GM12878 (cell line): ENCODE data around the gene ABHD17C. TPM values are rescaled to one million over a fixed set of nuclear protein-coding genes. Genes with fewer than 3 reads are reported as not detected.

Experiments used
- ATAC-seq: fragments of 200-7000 bp; cut with Tn5 transposase; 3 replicates; pipeline ENCODE4 v1.9.1; 2020; ENCODE audit warnings: mild to moderate bottlenecking, moderate library complexity
- BruUV-seq: library from RNA; stranded (reverse); fragments of 400-500 nt; replicated peaks from 2 replicates; lab custom pipeline; 2021; lab: Mats Ljungman, UMichigan
- CTCF ChIA-PET: fragments of 300-600 bp; sonication (Branson Sonifier 250); formaldehyde crosslinking; extraction: SDS; loops from one replicate; lab custom pipeline; 2021; ENCODE audit warnings: inconsistent platforms; lab: Yijun Ruan, JAX
- POLR2A ChIA-PET: fragments of 350-600 bp; formaldehyde crosslinking; extraction: SDS; loops from one replicate; lab custom pipeline; 2021; ENCODE audit warnings: inconsistent platforms; lab: Charles Lee
- RAD21 ChIA-PET: fragments of 300-600 bp; sonication (Branson Sonifier 250); formaldehyde crosslinking; loops from one replicate; lab custom pipeline; 2023; ENCODE audit warnings: antibody characterized with exemption; ENCODE audit not compliant: unreplicated experiment; lab: Charles Lee
- SMC1A ChIA-PET: fragments of 300-600 bp; sonication (Branson Sonifier 250); formaldehyde crosslinking; loops from one replicate; lab custom pipeline; 2023; ENCODE audit not compliant: unreplicated experiment, uncharacterized antibody; lab: Charles Lee
- DNase-seq: peaks from one replicate; pipeline ENCODE4 v3.0.0-alpha.2; 2011; ENCODE audit warnings: low read depth, low spot score
- FAIRE-seq: peaks from 3 replicates; lab custom pipeline; 2011; peaks lifted over from hg19 to GRCh38; lab: Jason Lieb, UNC
- H2AFZ ChIP-seq: 2 replicates; pipeline ENCODE4 v1.6.0; 2011; ENCODE audit warnings: low read depth, low read length, control low read depth; ENCODE audit not compliant: control insufficient read depth
- H3K27ac ChIP-seq: 2 replicates; pipeline ENCODE4 v1.5.1; 2011; ENCODE audit warnings: control low read depth; ENCODE audit not compliant: control insufficient read depth, insufficient read depth
- H3K27me3 ChIP-seq, 2 experiments: replicated peaks in 1 of 2; 2 replicates each; pipeline versions ENCODE4 v1.6.0 to v1.6.1; 2011; ENCODE audit warnings: low read length in 1 of 2; ENCODE audit not compliant: control insufficient read depth in 2 of 2, insufficient read depth in 2 of 2
- H3K36me3 ChIP-seq, 2 experiments: 2 replicates each; pipeline ENCODE4 v1.5.1; 2011; ENCODE audit warnings: low read length in 1 of 2; ENCODE audit not compliant: control insufficient read depth in 2 of 2, insufficient read depth in 2 of 2
- H3K4me1 ChIP-seq: 2 replicates; pipeline ENCODE4 v1.6.1; 2011; ENCODE audit warnings: mild to moderate bottlenecking, low read length, moderate library complexity, mixed read lengths; ENCODE audit not compliant: control insufficient read depth, insufficient read depth
- H3K4me2 ChIP-seq: 2 replicates; pipeline ENCODE4 v1.6.0; 2011; ENCODE audit warnings: control low read depth; ENCODE audit not compliant: control insufficient read depth, insufficient read depth
- H3K4me3 ChIP-seq: fragments of 200-600 bp; sonication (generic); 2 replicates; pipeline ENCODE4 v1.5.1; 2016
- H3K79me2 ChIP-seq: 2 replicates; pipeline ENCODE4 v1.6.0; 2011; ENCODE audit warnings: low read length; ENCODE audit not compliant: control insufficient read depth, insufficient read depth
- H3K9ac ChIP-seq: 2 replicates; pipeline ENCODE4 v1.8.0; 2011; ENCODE audit warnings: low read length, control low read depth, mixed read lengths; ENCODE audit not compliant: control insufficient read depth, insufficient read depth
- H3K9me3 ChIP-seq: replicated peaks from 3 replicates; pipeline ENCODE4 v1.5.1; 2011; ENCODE audit warnings: mild to moderate bottlenecking, low read length; ENCODE audit not compliant: control insufficient read depth, insufficient read depth
- H4K20me1 ChIP-seq: 2 replicates; pipeline ENCODE4 v1.6.0; 2011; ENCODE audit not compliant: control insufficient read depth, insufficient read depth
- ATF3 ChIP-seq: IDR thresholded peaks from 2 replicates; pipeline ENCODE4 v1.6.1; 2011; ENCODE audit warnings: low read depth, mild to moderate bottlenecking, low read length, moderate library complexity, borderline replicate concordance; ENCODE audit errors: extremely low read depth
- CTCF ChIP-seq, 3 experiments: IDR thresholded peaks in 2 of 3; conservative IDR thresholded peaks in 1 of 3; 2 replicates each; pipeline ENCODE4 v1.5.1; 2011; ENCODE audit warnings: low read depth in 3 of 3, low read length in 3 of 3, mild to moderate bottlenecking in 3 of 3, control low read depth in 2 of 3, moderate library complexity in 2 of 3, inconsistent platforms in 1 of 3, mixed read lengths in 1 of 3; ENCODE audit not compliant: control insufficient read depth in 2 of 3, insufficient read depth in 1 of 3; ENCODE audit errors: extremely low read depth in 1 of 3
- E4F1 ChIP-seq: fragments of 450-650 bp; IDR thresholded peaks from 2 replicates; pipeline ENCODE4 v1.6.1; 2018; ENCODE audit warnings: borderline replicate concordance, mild to moderate bottlenecking; ENCODE audit not compliant: partially characterized antibody
- GATAD2B ChIP-seq: fragments of 450-650 bp; conservative IDR thresholded peaks from 2 replicates; pipeline ENCODE4 v1.6.1; 2017; ENCODE audit warnings: low read depth, mild to moderate bottlenecking, moderate library complexity
- HCFC1 ChIP-seq: fragments of 150-350 bp; IDR thresholded peaks from 2 replicates; pipeline ENCODE4 v1.6.1; 2014; ENCODE audit warnings: low read length
- MAX ChIP-seq: IDR thresholded peaks from 2 replicates; pipeline ENCODE4 v1.6.1; 2012; ENCODE audit warnings: low read depth, low read length, improper control_type of control experiment
- MXI1 ChIP-seq: fragments of 150-350 bp; IDR thresholded peaks from 2 replicates; pipeline ENCODE4 v1.6.1; 2011; ENCODE audit warnings: low read depth, mild to moderate bottlenecking, inconsistent platforms, low read length, improper control_type of control experiment
- NFXL1 ChIP-seq: fragments of 450-650 bp; IDR thresholded peaks from 2 replicates; pipeline ENCODE4 v1.6.1; 2017; ENCODE audit warnings: antibody characterized with exemption, mild to moderate bottlenecking, borderline replicate concordance
- POLR2AphosphoS5 ChIP-seq: IDR thresholded peaks from 2 replicates; pipeline ENCODE4 v1.6.1; 2011; ENCODE audit warnings: mild to moderate bottlenecking, low read length, inconsistent platforms
- RELB ChIP-seq: fragments of 450-650 bp; IDR thresholded peaks from 2 replicates; pipeline ENCODE4 v1.6.1; 2017; ENCODE audit warnings: low read depth, mild to moderate bottlenecking, moderate library complexity
- RFX5 ChIP-seq: IDR thresholded peaks from 2 replicates; pipeline ENCODE4 v1.6.1; 2011; ENCODE audit warnings: low read depth, low read length, improper control_type of control experiment
- RUNX3 ChIP-seq: IDR thresholded peaks from 2 replicates; pipeline ENCODE4 v1.6.1; 2012; ENCODE audit warnings: low read length, inconsistent platforms
- SIN3A ChIP-seq: IDR thresholded peaks from 2 replicates; pipeline ENCODE4 v1.6.1; 2012; ENCODE audit warnings: low read depth, low read length, improper control_type of control experiment
- SIX5 ChIP-seq: IDR thresholded peaks from 2 replicates; pipeline ENCODE4 v1.6.1; 2011; ENCODE audit warnings: mild to moderate bottlenecking, low read depth, low read length, moderate library complexity; ENCODE audit not compliant: severe bottlenecking
- TARDBP ChIP-seq: IDR thresholded peaks from 2 replicates; pipeline ENCODE4 v1.6.1; 2016; ENCODE audit warnings: borderline replicate concordance
- ZNF217 ChIP-seq: fragments of 450-650 bp; IDR thresholded peaks from 2 replicates; pipeline ENCODE4 v1.6.1; 2017; ENCODE audit warnings: antibody characterized with exemption, mild to moderate bottlenecking
- ZNF24 ChIP-seq: fragments of 450-650 bp; IDR thresholded peaks from 2 replicates; pipeline ENCODE4 v1.6.1; 2017; ENCODE audit warnings: antibody characterized with exemption, mild to moderate bottlenecking
- WGBS: methylation state at CpG from one replicate; pipeline ENCODE4 v1.1.6; 2016; ENCODE audit warnings: low lambda C conversion rate; ENCODE audit not compliant: insufficient replicate concordance, insufficient coverage; ENCODE audit errors: missing lambda C conversion rate; 5-methylcytosine and 5-hydroxymethylcytosine counted together
- in situ Hi-C: fragments of 300-500 bp; cut with MboI; formaldehyde crosslinking; loops from 9 replicates; pipeline ENCODE4 v1.14.3; 2018; ENCODE audit warnings: mixed read lengths
- intact Hi-C: fragments of 100-400 bp; cut with micrococcal nuclease; formaldehyde crosslinking; loops from one replicate; pipeline ENCODE4 v1.14.2; 2022; ENCODE audit not compliant: unreplicated experiment
- polyA plus RNA-seq, 11 experiments: library from polyadenylated mRNA; depleted of rRNA in 4 of 11; unstranded in 6 of 11; stranded (reverse) in 5 of 11; fragments of >200 nt; fragmentation: Nextera tagmentation in 4 of 11; fragmentation: Illumina TruSeq in 1 of 11; extraction: Ambion mirVana in 4 of 11; extraction: Trizol in 1 of 11; gene quantifications; 1 replicate in 1 of 11; 2 replicates in 10 of 11; pipeline versions ENCODE4 v1.2.1 to v1.2.3, GENCODE V29; 2011 to 2016; ENCODE audit warnings: inconsistent platforms in 2 of 11, missing spikeins in 2 of 11, low read depth in 1 of 11
- total RNA-seq, 4 experiments: library from RNA; depleted of rRNA in 3 of 4; stranded (reverse); fragments of >200 nt in 3 of 4; fragmentation: Illumina TruSeq in 1 of 4; extraction: Trizol in 1 of 4; gene quantifications; 2 replicates each; pipeline versions ENCODE4 v1.2.1 to v1.2.3, GENCODE V29; 2013 to 2021

The ABHD17C gene
- total and polyA plus RNA-seq, 10 of the 15 experiments (the other 5 are each of a cell fraction or from before 2014, with no cell fraction given), result 0.92 to 11.4 (median 5.5) TPM

GRCh38 chr15:80697075-80697685 is 2.1 kb downstream of the ABHD17C start:
- in situ Hi-C loops (no loop called here), intact Hi-C loops (loop anchor here (5.0 kb wide), 1 partner anchor 625 kb away; the partner anchor contains the start of gene STARD5)
- H3K4me1 ChIP-seq, result peaks cover 3% of the 10 kb centered on the region; the same call in 1 of the 2 replicates
- H3K27me3 ChIP-seq, result no peaks in the 10 kb centered on the region
- ChIA-PET CTCF (interaction anchor here (1.1 to 4.3 kb wide), 4 partner anchors 24 to 271 kb away, joined by 4 to 27 read pairs (median 8); no protein-coding TSS in a partner anchor), SMC1A (interaction anchor here (1.2 to 4.2 kb wide), 4 partner anchors 9 to 79 kb away, joined by 3 to 18 read pairs (median 4); no protein-coding TSS in a partner anchor), RAD21 (interaction anchor here (0.6 to 2.3 kb wide), 3 partner anchors 23 to 97 kb away, joined by 3 to 17 read pairs (median 4); no protein-coding TSS in a partner anchor), POLR2A (interaction anchor here (0.5 to 4.8 kb wide), 2 partner anchors 8 to 24 kb away, joined by 3 to 23 read pairs; no protein-coding TSS in a partner anchor)
- FAIRE-seq (no peak), ATAC-seq (no peak), DNase-seq (no peak)
- H3K36me3 ChIP-seq, result no peaks in the 10 kb centered on the region
- H3K27ac ChIP-seq, result no peak overlapping the region
- no TSS peak for BruUV-seq
- no peak overlapping the region for H2AFZ ChIP-seq
- H3K9ac ChIP-seq, result no peak overlapping the region
- H3K4me3 ChIP-seq, result peak overlapping the region; percentile 88
- 98% methylated on average over 6 of the region's 6 CpGs for WGBS
- peak overlapping the region; percentile 75 for H3K4me2 ChIP-seq
- no peaks in the 10 kb centered on the region for H4K20me1 ChIP-seq
- peaks cover 17% of the 10 kb centered on the region for H3K79me2 ChIP-seq
- no peaks in the 10 kb centered on the region for H3K9me3 ChIP-seq
- TF ChIP-seq ATF3, result no peak
- TF ChIP-seq TARDBP, result no peak
- no peak for TF ChIP-seq MXI1
- TF ChIP-seq SIN3A, result no peak
- TF ChIP-seq RELB, result no peak
- no peak for TF ChIP-seq RFX5
- no peak for TF ChIP-seq RUNX3
- TF ChIP-seq E4F1, result no peak
- TF ChIP-seq GATAD2B, result no peak
- no peak for TF ChIP-seq ZNF24
- TF ChIP-seq HCFC1, result no peak
- TF ChIP-seq POLR2AphosphoS5, result no peak
- no peak for TF ChIP-seq ZNF217
- no peak for TF ChIP-seq NFXL1
- TF ChIP-seq CTCF (IDR thresholded peaks at IDR 0.05 in 2 of 3, conservative IDR thresholded peaks at IDR 0.05 in 1 of 3; ENCODE audit: control insufficient read depth in 2 of 3, extremely low read depth in 1 of 3, insufficient read depth in 1 of 3, low read depth in 3 of 3, low read length in 3 of 3), result no peak
- TF ChIP-seq MAX, result no peak
- no peak for TF ChIP-seq SIX5
